GM18858 (cell line): ENCODE data around the gene SSC4D.
"Not testable (repeated sequence)": the region's sequence is repeated elsewhere in the genome, so short reads cannot be mapped to it uniquely, and the experiment has no call there.

Experiments
- ATAC-seq: cut with Tn5 transposase; IDR thresholded peaks from one replicate; pipeline ENCODE4 v1.9.1; 2021; ENCODE audit not compliant: unreplicated experiment

Gene SSC4D

GRCh38 chr7:76387789-76388188 is 21.7 kb downstream of the SSC4D start:
- not testable (repeated sequence) for ATAC-seq

DNA sequence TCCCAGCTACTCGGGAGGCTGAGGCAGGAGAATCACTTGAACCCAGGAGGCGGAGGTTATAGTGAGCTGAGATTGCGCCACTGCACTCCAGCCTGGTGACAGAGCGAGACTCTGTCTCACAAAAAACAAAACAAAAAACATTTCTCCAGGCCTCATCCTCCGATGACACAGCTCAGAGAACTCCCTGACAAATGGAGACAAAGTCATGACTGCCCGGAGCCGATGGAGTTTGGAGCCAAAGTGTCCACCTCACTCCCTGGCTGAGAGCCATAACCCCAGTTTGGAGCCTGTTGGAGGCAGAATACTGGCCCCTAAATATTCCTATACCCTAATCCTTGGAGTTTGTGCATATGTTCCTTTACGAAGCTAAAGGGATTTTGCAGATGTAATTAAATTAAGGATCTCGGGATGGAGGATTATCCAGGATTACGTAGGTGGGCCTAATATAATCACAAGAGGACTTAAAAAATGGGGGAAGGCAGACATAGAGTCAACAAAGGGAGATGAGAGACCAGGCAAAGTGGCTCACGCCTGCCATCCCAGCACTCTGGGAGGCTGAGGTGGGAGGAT is 22.7 kb downstream of the SSC4D start:
- ATAC-seq = no peak

GRCh38 chr7:76383089-76383944 is 26.2 kb downstream of the SSC4D start:
- no peak for ATAC-seq

DNA sequence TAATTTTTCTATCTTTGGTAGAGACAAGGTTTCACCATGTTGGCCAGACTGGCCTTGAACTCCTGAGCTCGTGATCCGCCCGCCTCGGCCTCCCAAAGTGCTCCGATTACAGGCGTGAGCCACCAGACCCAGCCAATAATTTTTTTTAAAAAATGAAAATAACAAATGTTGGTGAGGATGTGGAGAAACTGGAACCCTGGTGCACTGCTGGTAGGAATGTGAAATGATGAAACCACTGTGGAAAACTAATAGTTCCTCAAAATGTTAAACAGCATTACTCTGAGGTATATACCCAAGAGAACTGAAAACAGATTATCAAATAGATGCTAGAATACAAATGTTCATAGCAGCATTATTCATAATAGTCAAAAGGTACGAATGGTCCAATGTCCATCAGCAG is 27.7 kb downstream of the SSC4D start:
- ATAC-seq = no peak

DNA sequence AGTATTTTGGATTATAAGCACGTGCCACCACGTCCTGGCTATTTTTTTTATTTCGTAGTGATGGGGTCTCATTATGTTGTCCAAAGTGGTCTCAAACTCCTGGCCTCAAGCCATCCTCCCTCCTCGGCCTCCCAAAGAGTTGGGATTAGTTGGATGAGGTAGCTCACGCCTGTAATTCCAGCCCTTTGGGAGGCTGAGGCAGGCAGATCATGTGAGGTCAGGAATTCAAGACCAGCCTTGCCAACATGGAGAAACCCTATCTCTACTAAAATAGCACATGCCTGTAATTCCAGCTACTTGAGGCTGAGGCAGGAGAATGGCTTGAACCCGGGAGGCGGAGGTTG is 28.9 kb downstream of the SSC4D start:
- ATAC-seq = no peak

GRCh38 chr7:76377186-76377918 is 32.1 kb downstream of the SSC4D start:
- ATAC-seq = no peak

DNA sequence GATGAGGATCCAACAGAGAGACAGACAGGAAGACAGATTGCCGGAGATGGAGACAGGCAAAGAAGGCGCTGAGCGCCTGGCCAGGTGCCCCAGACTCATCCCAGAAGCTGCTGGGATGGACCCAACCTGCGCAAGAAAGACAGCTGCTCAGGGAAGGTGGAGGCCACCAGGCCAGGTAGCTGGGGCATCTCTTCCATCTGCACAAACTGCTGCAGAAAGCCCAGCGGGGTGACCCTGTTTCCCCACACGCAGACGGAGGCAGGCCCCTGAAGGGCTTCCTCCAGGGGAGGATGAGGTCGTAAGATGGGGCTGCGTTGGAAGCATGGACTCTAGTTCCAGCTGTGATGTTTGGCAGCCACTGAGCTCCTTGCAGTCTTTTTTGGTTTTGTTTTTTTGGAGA is 34.2 kb downstream of the SSC4D start:
- no peak for ATAC-seq

GRCh38 chr7:76372984-76373833 is 36.3 kb downstream of the SSC4D start:
- ATAC-seq = no peak

DNA sequence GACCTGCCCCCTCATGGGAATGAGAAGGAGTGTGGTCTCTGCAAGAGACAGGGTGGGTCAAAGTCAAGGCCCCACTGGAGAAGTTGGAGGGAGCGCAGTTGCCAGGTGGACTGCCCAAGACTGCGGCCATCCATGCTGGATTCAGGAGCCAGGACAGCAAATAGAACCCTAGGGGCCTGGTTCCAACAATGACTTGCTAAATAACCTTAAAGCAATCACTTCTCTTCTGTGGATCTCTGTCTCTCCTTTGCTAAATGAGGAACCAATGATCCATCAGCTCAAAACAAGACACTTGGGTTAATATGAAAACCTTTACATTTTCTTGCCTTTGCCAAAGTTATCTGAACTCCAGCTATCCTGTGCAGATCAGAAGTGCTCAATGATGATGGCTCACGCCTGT is 38.1 kb downstream of the SSC4D start:
- ATAC-seq = no peak

DNA sequence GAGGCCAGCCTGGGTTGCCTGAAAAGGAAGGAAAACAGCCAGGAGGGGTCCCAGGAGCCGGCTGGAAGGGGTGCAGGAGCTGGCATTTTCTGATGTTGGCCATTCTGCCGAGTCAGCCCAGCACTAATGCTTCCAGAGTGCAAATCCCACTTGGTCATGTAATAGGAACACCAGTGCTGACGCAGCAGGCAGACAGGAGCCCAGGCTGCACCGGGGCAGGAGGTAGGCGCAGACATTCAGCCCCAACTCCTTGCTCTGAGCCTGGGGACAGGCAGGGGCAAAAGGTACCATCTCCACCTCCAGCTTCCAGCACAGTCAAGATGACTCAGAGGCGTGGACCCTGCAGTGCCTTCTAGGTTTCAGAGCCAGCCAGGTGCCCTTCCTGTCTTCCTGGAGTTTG is 40.5 kb downstream of the SSC4D start:
- no peak for ATAC-seq

- no peak for ATAC-seq
Measured at GRCh38 chr7:76368190-76368589, 41.3 kb downstream of the SSC4D start.

DNA sequence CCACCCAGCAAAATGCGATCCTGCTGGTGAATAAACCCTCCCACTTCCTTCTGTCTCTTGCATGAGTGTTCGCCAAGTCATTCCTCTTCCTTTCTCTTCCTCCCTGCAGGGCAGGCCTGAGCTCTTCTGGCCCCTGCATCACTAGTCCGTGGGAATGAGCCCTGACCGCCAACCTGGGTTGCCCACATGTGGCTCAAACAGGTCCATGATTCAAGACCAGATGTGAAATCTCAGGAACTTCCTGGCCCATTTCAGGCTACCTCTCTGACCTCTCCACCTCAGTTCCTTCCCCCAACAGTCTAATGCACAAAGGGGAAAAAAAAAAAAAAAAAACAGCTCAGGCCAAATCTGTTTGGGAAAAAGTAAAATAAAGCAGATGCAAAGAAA is 45.3 kb downstream of the SSC4D start:
- no peak for ATAC-seq

- ATAC-seq = not testable (repeated sequence)
Measured at GRCh38 chr7:76363754-76364153, 45.7 kb downstream of the SSC4D start.

GRCh38 chr7:76359978-76360638 is 49.4 kb downstream of the SSC4D start:
- ATAC-seq = no peak

DNA sequence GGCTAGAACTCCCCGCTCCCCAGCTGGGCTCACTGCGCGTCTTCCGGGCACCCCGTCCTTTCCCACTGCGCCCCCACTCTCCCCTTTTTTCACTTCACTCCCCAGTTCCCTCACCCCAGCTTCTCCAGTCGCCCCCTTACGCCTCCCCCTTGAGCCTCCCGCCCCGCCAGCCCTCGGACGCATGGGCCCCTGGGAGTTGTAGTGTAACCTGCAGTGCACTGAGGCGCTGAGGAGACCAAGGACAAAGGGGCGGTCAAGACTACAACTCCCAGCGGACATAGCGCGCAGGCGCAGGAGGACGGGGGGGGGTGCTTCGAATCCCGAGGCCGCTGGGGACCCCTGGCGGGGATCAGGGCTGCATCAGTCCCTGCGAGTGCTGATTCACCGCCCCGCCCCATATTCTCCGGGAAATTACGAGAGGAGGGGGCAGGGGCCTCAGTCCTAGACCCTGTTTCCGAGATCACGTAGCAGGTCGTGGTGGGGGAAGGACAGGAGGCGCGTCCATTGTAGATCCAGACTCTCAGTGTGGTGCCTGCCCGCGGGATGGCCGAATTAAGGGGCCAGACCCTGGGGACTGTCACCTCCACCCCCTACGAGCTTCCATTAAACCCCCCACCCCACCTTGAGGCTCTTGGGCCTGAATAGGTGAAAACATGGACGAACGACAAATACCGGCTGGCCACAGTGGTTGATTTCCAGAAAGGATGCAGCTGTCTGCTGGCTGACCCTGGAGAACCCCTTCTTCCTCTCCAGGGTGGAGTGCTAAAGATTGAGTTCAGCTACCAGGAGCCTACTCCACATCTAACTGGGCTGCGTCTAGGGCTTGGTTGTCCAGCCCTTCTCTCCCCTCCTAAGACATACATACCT is 50.2 kb downstream of the SSC4D start:
- ATAC-seq = peak; percentile 69

DNA sequence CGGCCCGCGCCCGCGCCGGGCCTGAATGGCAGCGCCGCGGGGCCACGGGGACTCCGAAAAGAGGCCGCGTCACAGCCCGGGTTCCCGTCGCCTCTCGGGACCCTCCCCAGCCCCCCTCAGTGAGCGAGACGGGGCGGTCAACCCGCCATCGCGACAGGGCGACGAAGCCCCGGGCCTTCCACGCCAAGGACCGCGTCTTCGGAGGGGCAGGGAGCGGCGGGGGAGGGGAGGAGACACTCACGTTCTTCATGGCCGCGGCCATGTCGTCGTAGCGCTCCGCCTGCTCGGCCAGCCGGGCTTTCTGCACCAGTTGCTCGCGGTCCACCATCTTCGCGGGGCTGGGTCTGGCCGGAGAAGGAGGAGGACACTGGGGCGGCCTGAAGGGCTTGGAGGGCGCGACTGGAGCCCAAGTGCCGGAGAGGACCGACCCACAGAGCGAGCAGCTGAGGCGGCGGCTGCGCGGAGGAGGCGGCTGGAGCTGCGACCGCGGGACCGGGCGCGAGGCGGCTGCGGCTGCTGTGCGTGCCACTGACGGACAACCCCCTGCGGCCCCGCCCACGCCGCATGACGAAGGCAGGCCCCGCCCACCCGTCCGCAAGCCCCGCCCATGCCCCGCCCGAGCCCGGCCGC is 50.9 kb downstream of the SSC4D start, which contains the start of gene YWHAG:
YWHAG (minus strand) TSS at position 511 of the 630 bp plus-strand sequence; CDS start at position 328, 183 bp downstream.
- ATAC-seq = peak; percentile 45

DNA sequence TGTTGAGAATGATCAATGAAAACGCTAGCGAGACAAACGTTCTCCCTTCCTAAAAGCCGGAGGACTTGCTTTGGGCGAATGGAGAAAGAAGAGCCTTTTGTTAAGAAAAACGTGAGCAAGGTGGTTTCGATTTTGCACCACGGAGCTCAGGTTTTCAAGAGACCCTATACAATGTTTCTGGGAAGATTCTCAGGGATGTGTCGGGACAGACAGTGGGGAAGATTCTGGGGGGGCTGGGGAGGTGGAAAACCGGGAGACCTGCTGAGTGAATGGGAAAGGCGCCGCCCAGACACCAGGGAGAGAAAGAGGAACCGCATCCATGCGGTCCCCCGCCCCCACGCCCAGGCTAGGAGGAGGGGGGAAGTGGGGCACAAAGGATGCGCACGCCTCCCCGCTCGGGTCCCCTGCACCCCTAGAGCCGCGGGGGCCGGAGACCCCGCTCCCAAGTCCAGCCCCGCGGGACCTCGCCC is 51.5 kb downstream of the SSC4D start:
- no peak for ATAC-seq

GRCh38 chr7:76357475-76358010 is 52.0 kb downstream of the SSC4D start:
- ATAC-seq = no peak

- ATAC-seq = no peak
Measured at GRCh38 chr7:76356823-76357222, 52.7 kb downstream of the SSC4D start.
